OCI-LY1 (cell line): Measurements from ENCODE around the gene PTPRN2.

ENCODE experiments used
- H2AFZ ChIP-seq: fragments of 200-600 bp; sonication (generic), shearing (Covaris generic); 2 replicates; pipeline ENCODE4 v1.6.0; 2014; ENCODE audit warnings: antibody characterized with exemption, mild to moderate bottlenecking, low read length
- H3F3A ChIP-seq: fragments of 200-600 bp; sonication (generic), shearing (Covaris generic); 2 replicates; pipeline ENCODE4 v1.6.0; 2014; ENCODE audit warnings: mild to moderate bottlenecking, antibody characterized with exemption, low read length, moderate library complexity; ENCODE audit not compliant: insufficient read depth
- H3K27ac ChIP-seq: fragments of 200-600 bp; sonication (generic); 2 replicates; pipeline ENCODE4 v1.5.1; 2014; ENCODE audit warnings: low read length, mixed run types, mild to moderate bottlenecking, low read depth; ENCODE audit not compliant: poor library complexity, severe bottlenecking
- H3K27me3 ChIP-seq: fragments of 200-600 bp; sonication (generic); 2 replicates; pipeline ENCODE4 v1.6.0; 2014; ENCODE audit warnings: antibody characterized with exemption, mild to moderate bottlenecking, low read length, moderate library complexity; ENCODE audit not compliant: insufficient read depth
- H3K36me3 ChIP-seq: fragments of 200-600 bp; sonication (generic); 2 replicates; pipeline ENCODE4 v1.6.1; 2014; ENCODE audit warnings: mild to moderate bottlenecking, antibody characterized with exemption, low read length, moderate library complexity, mixed read lengths; ENCODE audit not compliant: insufficient read depth
- H3K4me1 ChIP-seq: fragments of 200-600 bp; sonication (generic); 2 replicates; pipeline ENCODE4 v1.5.1; 2014; ENCODE audit warnings: mild to moderate bottlenecking, low read length, moderate library complexity; ENCODE audit not compliant: insufficient read depth, severe bottlenecking
- H3K4me2 ChIP-seq: fragments of 200-600 bp; sonication (generic), shearing (Covaris generic); 2 replicates; pipeline ENCODE4 v1.6.1; 2014; ENCODE audit warnings: low read length
- H3K4me3 ChIP-seq: fragments of 200-600 bp; sonication (generic); 2 replicates; pipeline ENCODE4 v1.5.1; 2014; ENCODE audit warnings: low read length, low read depth, mild to moderate bottlenecking, mixed read lengths; ENCODE audit not compliant: poor library complexity, severe bottlenecking
- H3K79me2 ChIP-seq: fragments of 200-600 bp; shearing (Covaris generic); 2 replicates; pipeline ENCODE4 v1.6.1; 2016; ENCODE audit warnings: mixed run types, low read length, mixed read lengths; ENCODE audit not compliant: insufficient read depth
- H3K9ac ChIP-seq: fragments of 200-600 bp; sonication (generic), shearing (Covaris generic); 2 replicates; pipeline ENCODE4 v1.6.1; 2014; ENCODE audit warnings: mild to moderate bottlenecking, low read length, mixed read lengths
- H3K9me2 ChIP-seq: fragments of 200-600 bp; sonication (generic), shearing (Covaris generic); 2 replicates; pipeline ENCODE4 v1.6.1; 2014; ENCODE audit warnings: low read depth, mild to moderate bottlenecking, low read length, mixed read lengths
- H3K9me3 ChIP-seq: fragments of 200-600 bp; shearing (Covaris generic); 2 replicates; pipeline ENCODE4 v1.6.1; 2014; ENCODE audit warnings: low read length, mixed read lengths
- H4K20me1 ChIP-seq: fragments of 200-600 bp; sonication (generic), shearing (Covaris generic); 2 replicates; pipeline ENCODE4 v1.6.0; 2016; ENCODE audit warnings: mild to moderate bottlenecking, low read length; ENCODE audit not compliant: insufficient read depth
- EZH2 ChIP-seq: fragments of 200-600 bp; sonication (generic), shearing (Covaris generic); IDR thresholded peaks from 2 replicates; pipeline ENCODE4 v1.8.0; 2017; ENCODE audit warnings: borderline replicate concordance, mixed run types, mild to moderate bottlenecking, antibody characterized with exemption, low read length, moderate library complexity, mixed read lengths
- TF ChIP-seq, protein P1 (sequence below): fragments of 200-600 bp; sonication (generic), shearing (Covaris generic); IDR thresholded peaks from 2 replicates; pipeline ENCODE4 v1.5.1; 2017; ENCODE audit warnings: mild to moderate bottlenecking, antibody characterized with exemption, low read length, moderate library complexity, mixed read lengths

PTPRN2 gene

DNA sequence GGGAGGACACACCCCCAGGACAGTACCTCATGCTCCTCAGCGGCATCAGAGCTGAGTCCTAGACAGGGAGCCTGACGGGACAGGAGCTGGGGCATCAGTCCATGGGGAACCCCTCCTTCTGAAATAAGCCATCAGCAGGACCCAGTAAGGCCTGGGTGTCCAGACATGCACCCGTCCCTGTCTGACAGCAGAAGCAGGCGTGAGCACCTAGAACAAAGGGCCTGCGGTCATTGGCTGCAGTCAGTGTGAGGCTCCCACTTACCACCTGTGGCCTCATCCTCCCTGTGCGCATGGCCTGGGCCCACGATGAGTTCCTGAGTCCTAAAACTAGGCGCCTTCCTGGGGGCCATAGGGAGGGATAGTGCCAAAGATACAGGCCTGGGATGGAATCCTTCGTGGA lies 484.7 kb downstream of the PTPRN2 start:
- Histone ChIP-seq H3K9ac (no peak overlapping the region), H3K4me2 (no peak overlapping the region), H3K27me3 (no peaks in the 10 kb centered on the region), H2AFZ (no peak overlapping the region), H3K27ac (no peak overlapping the region), H3K36me3 (no peaks in the 10 kb centered on the region), H4K20me1 (no peaks in the 10 kb centered on the region), H3K79me2 (no peaks in the 10 kb centered on the region), H3F3A (no peaks in the 10 kb centered on the region), H3K9me3 (no peaks in the 10 kb centered on the region), H3K4me3 (no peak overlapping the region), H3K4me1 (no peaks in the 10 kb centered on the region), H3K9me2 (no peaks in the 10 kb centered on the region)
- TF ChIP-seq, protein P1, sequence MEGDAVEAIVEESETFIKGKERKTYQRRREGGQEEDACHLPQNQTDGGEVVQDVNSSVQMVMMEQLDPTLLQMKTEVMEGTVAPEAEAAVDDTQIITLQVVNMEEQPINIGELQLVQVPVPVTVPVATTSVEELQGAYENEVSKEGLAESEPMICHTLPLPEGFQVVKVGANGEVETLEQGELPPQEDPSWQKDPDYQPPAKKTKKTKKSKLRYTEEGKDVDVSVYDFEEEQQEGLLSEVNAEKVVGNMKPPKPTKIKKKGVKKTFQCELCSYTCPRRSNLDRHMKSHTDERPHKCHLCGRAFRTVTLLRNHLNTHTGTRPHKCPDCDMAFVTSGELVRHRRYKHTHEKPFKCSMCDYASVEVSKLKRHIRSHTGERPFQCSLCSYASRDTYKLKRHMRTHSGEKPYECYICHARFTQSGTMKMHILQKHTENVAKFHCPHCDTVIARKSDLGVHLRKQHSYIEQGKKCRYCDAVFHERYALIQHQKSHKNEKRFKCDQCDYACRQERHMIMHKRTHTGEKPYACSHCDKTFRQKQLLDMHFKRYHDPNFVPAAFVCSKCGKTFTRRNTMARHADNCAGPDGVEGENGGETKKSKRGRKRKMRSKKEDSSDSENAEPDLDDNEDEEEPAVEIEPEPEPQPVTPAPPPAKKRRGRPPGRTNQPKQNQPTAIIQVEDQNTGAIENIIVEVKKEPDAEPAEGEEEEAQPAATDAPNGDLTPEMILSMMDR: no peak
- TF ChIP-seq EZH2: no peak

DNA sequence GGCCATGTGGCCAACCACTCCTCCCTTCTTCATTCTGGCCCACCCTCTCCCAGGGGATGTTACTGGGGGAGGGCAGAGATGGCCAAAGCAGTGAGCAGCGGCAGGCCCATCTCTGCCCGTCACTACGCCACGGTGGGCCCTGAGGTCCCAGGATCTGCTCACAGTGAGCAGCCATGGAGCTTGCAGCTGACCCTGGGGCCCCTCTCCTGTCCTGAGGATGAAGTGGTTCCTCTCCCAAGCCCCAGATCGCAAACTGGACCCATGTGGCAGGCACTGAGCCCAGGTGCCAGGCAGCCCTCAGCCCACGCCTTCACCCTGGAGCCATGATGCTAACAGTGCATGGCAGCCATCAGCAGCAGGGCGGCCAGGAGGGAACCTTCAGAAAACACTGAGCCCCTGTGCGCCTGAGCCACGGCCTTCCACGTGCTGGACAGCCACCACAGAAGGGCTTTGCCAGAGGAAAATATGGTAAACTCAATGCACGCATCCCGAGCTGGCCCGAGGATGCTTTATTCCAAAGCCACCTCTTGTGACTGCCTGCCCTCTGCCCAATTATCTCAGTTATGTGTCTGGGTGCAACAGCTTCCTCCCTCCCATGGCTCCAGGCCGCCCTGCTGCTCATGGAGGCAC lies 485.7 kb downstream of the PTPRN2 start:
- no peak overlapping the region for H3K4me2 ChIP-seq
- no peak for TF ChIP-seq EZH2
- TF ChIP-seq, protein P1: no peak
- no peaks in the 10 kb centered on the region for H3K4me1 ChIP-seq
- no peaks in the 10 kb centered on the region for H3K36me3 ChIP-seq
- H3K9me3 ChIP-seq: no peaks in the 10 kb centered on the region
- no peaks in the 10 kb centered on the region for H3K9me2 ChIP-seq
- no peaks in the 10 kb centered on the region for H3K27me3 ChIP-seq
- H3K79me2 ChIP-seq: no peaks in the 10 kb centered on the region
- H2AFZ ChIP-seq: no peak overlapping the region
- H3K9ac ChIP-seq: no peak overlapping the region
- no peaks in the 10 kb centered on the region for H4K20me1 ChIP-seq
- no peak overlapping the region for H3K4me3 ChIP-seq
- H3F3A ChIP-seq: no peaks in the 10 kb centered on the region
- no peak overlapping the region for H3K27ac ChIP-seq

DNA sequence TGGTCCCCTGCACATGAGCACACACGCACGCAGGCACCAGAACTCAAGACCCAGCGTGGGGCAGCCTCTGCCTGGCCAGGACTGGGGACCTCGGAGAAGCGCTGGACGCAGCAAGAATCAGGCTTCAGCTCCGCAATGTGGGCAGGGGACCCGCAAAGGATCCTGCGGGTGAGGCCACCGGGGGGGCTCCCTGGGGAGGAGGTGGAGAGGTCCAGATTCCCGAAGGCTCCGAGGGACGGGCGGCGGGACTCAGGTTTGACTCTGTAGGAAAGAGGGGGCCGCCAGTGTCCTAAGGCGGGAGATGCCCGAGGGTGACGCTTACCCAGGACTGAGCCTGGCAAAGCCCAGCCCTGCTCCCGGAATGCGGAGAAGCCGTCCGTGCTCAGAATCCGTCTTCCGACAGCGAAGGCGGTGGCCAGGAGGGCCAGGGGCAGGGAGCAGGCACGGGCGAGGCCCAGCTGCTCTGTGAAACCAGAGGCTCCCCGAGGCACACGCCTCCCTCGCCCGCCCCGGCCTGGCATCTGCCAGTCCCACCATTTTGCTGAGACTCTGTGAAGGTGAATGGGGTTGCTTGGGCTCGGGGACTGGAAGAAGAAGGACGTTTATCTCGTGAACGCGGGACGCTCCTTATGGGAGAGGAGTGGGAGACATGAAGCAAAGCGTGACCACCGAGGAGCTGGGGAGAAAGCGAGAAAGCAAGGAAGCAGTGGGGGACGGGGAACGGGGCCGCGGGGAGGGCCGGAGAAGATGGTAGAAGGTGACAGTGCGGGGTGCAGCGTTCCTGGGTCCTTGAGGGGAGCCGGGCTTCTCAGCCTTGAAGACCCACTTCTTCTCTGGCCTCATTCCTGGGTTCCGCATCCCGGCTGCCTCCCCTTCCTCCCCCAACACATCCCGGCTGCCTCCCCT lies 489.2 kb downstream of the PTPRN2 start:
- H3K9me2 ChIP-seq: no peaks in the 10 kb centered on the region
- no peaks in the 10 kb centered on the region for H3K4me1 ChIP-seq
- no peaks in the 10 kb centered on the region; the same call in 1 of the 2 replicates for H3F3A ChIP-seq
- H2AFZ ChIP-seq: no peak overlapping the region
- no peak overlapping the region for H3K4me3 ChIP-seq
- H4K20me1 ChIP-seq: no peaks in the 10 kb centered on the region
- no peaks in the 10 kb centered on the region for H3K27me3 ChIP-seq
- H3K27ac ChIP-seq: no peak overlapping the region
- no peak overlapping the region for H3K4me2 ChIP-seq
- H3K36me3 ChIP-seq: no peaks in the 10 kb centered on the region
- H3K79me2 ChIP-seq: no peaks in the 10 kb centered on the region
- no peak overlapping the region for H3K9ac ChIP-seq
- H3K9me3 ChIP-seq: no peaks in the 10 kb centered on the region
- no peak for TF ChIP-seq EZH2
- TF ChIP-seq, protein P1: no peak
